ENCODE measurements around the gene TBC1D23. TPM values are rescaled to one million over a fixed set of nuclear protein-coding genes. Genes with fewer than 3 reads are reported as not detected.

Gene TBC1D23
- total RNA-seq, 1 experiment from 2014 or later = 34.8 TPM

GRCh38 chr3:100306695-100307094 is 45.9 kb downstream of the TBC1D23 start:
- Mint-ChIP-seq H3K36me3 (ENCODE audit: insufficient read depth, unreplicated experiment) (peaks cover 65% of the 10 kb centered on the region), H3K4me3 (ENCODE audit: unreplicated experiment) (no peak overlapping the region), H3K9me3 (ENCODE audit: unreplicated experiment) (no peaks in the 10 kb centered on the region), H3K27ac (ENCODE audit: low read depth, unreplicated experiment) (no peak overlapping the region), H3K27me3 (ENCODE audit: insufficient read depth, unreplicated experiment) (no peaks in the 10 kb centered on the region), H3K4me1 (ENCODE audit: insufficient read depth, unreplicated experiment) (no peaks in the 10 kb centered on the region)
- no TSS peak for BruUV-seq (replicated peaks)
- DNase-seq (ENCODE audit: unreplicated experiment) = no peak
- ChIA-PET POLR2A (no interaction called here), CTCF (no interaction called here)
- TF ChIP-seq, protein P1, sequence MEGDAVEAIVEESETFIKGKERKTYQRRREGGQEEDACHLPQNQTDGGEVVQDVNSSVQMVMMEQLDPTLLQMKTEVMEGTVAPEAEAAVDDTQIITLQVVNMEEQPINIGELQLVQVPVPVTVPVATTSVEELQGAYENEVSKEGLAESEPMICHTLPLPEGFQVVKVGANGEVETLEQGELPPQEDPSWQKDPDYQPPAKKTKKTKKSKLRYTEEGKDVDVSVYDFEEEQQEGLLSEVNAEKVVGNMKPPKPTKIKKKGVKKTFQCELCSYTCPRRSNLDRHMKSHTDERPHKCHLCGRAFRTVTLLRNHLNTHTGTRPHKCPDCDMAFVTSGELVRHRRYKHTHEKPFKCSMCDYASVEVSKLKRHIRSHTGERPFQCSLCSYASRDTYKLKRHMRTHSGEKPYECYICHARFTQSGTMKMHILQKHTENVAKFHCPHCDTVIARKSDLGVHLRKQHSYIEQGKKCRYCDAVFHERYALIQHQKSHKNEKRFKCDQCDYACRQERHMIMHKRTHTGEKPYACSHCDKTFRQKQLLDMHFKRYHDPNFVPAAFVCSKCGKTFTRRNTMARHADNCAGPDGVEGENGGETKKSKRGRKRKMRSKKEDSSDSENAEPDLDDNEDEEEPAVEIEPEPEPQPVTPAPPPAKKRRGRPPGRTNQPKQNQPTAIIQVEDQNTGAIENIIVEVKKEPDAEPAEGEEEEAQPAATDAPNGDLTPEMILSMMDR (IDR thresholded peaks at IDR 0.05; ENCODE audit: unreplicated experiment) = no peak
- intact Hi-C loops (cut with micrococcal nuclease) = no loop called here

DNA sequence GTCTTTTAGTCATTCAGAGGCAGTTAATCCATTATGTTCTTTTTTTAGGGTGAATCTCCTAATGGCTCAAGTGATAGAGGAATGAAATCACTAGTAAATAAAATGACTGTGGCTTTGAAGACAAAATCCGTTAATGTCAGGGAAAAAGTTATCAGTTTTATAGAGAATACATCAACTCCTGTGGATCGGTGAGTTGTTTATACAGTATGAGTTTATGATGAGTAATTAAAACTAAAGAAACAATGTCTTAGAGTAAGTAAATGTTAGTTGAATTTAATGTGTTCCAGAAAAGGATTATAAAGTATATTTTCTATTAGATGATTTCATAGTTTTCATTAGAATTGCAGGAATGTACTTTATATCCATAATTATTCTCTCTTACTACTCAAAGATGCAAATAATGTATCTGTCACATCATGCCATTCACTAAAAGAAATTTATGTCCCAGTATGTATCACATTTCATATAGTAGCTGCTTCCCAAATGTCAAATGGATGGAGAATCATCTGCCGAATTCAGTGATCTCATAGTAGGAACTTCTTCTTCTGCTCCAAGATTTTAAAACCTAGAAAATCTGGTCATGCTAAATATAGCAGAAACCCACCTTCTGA is 49.7 kb downstream of the TBC1D23 start:
- Mint-ChIP-seq H3K36me3 (ENCODE audit: insufficient read depth, unreplicated experiment) (peaks cover 61% of the 10 kb centered on the region), H3K9me3 (ENCODE audit: unreplicated experiment) (no peaks in the 10 kb centered on the region), H3K27ac (ENCODE audit: low read depth, unreplicated experiment) (no peak overlapping the region), H3K27me3 (ENCODE audit: insufficient read depth, unreplicated experiment) (no peaks in the 10 kb centered on the region), H3K4me1 (ENCODE audit: insufficient read depth, unreplicated experiment) (no peaks in the 10 kb centered on the region), H3K4me3 (ENCODE audit: unreplicated experiment) (no peak overlapping the region)
- POLR2A ChIA-PET = interaction anchor here (1.1 kb wide), 1 partner anchor 10 kb away, joined by 3 read pairs; no protein-coding TSS in a partner anchor
- TF ChIP-seq, protein P1 (IDR thresholded peaks at IDR 0.05; ENCODE audit: unreplicated experiment) = no peak
- intact Hi-C loops (cut with micrococcal nuclease) = loop anchor here (10.0 kb wide), 1 partner anchor 404 kb away; no protein-coding TSS in a partner anchor
- BruUV-seq (replicated peaks) = no TSS peak
- DNase-seq (ENCODE audit: unreplicated experiment) = no peak
- CTCF ChIA-PET = no interaction called here

GRCh38 chr3:100311011-100311410 is 50.2 kb downstream of the TBC1D23 start:
- DNase-seq (ENCODE audit: unreplicated experiment) = no peak
- CTCF ChIA-PET = no interaction called here
- Mint-ChIP-seq H3K36me3 (ENCODE audit: insufficient read depth, unreplicated experiment) (peaks cover 61% of the 10 kb centered on the region), H3K9me3 (ENCODE audit: unreplicated experiment) (no peaks in the 10 kb centered on the region), H3K4me3 (ENCODE audit: unreplicated experiment) (no peak overlapping the region), H3K4me1 (ENCODE audit: insufficient read depth, unreplicated experiment) (no peaks in the 10 kb centered on the region), H3K27ac (ENCODE audit: low read depth, unreplicated experiment) (peak overlapping the region; percentile 12), H3K27me3 (ENCODE audit: insufficient read depth, unreplicated experiment) (no peaks in the 10 kb centered on the region)
- intact Hi-C loops (cut with micrococcal nuclease) = loop anchor here (10.0 kb wide), 1 partner anchor 404 kb away; no protein-coding TSS in a partner anchor
- TF ChIP-seq, protein P1 (IDR thresholded peaks at IDR 0.05; ENCODE audit: unreplicated experiment) = no peak
- POLR2A ChIA-PET = interaction anchor here (1.1 kb wide), 1 partner anchor 11 kb away, joined by 3 read pairs; no protein-coding TSS in a partner anchor
- BruUV-seq (replicated peaks) = no TSS peak

DNA sequence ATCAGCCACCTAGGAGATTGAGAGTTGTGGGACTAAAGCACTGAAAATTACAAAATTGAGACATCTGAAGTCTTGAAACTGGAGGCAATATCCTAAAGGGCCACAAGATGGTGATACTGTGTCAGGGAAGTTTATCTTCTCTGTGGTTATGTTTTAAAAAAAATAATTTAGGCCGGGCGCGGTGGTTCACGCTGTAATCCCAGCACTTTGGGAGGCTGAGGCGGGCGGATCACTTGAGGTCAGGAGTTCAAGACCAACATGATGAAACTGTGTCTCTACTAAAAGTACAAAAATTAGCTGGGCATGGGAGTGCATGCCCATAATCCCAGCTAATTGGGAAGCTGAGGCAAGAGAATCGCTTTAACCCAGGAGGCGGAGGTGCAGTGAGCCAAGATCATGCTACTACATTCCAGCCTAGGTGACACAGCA is 55.9 kb downstream of the TBC1D23 start:
- peak; percentile 74 for DNase-seq (ENCODE audit: unreplicated experiment)
- no peak overlapping the region for H3K27ac Mint-ChIP-seq (ENCODE audit: low read depth, unreplicated experiment)
- H3K27me3 Mint-ChIP-seq (ENCODE audit: insufficient read depth, unreplicated experiment) = no peaks in the 10 kb centered on the region
- TF ChIP-seq, protein P1 (IDR thresholded peaks at IDR 0.05; ENCODE audit: unreplicated experiment) = peak; percentile 72
- POLR2A ChIA-PET = interaction anchor here (0.8 to 3.1 kb wide), 4 partner anchors 15 to 1359 kb away, joined by 3 to 18 read pairs (median 4); partner anchors contain the start of gene NIT2
- H3K36me3 Mint-ChIP-seq (ENCODE audit: insufficient read depth, unreplicated experiment) = peaks cover 46% of the 10 kb centered on the region
- H3K4me1 Mint-ChIP-seq (ENCODE audit: insufficient read depth, unreplicated experiment) = no peaks in the 10 kb centered on the region
- no peaks in the 10 kb centered on the region for H3K9me3 Mint-ChIP-seq (ENCODE audit: unreplicated experiment)
- CTCF ChIA-PET = interaction anchor here (0.6 to 3.2 kb wide), 40 partner anchors 13 to 1512 kb away, joined by 3 to 25 read pairs (median 3); partner anchors contain the start of gene NIT2
- no TSS peak for BruUV-seq (replicated peaks)
- no peak overlapping the region for H3K4me3 Mint-ChIP-seq (ENCODE audit: unreplicated experiment)
- intact Hi-C loops (cut with micrococcal nuclease) = loop anchor here (1.0 to 10.0 kb wide), 3 partner anchors 147 to 398 kb away; no protein-coding TSS in a partner anchor

Measured in MCF 10A (cell line).